Aorta (tissue), 5 donors: ENCODE measurements around the gene ACAP1. TPM values are rescaled to one million over a fixed set of nuclear protein-coding genes. Genes with fewer than 3 reads are reported as not detected.

Source experiments
- ATAC-seq: fragments of 200-7000 bp; cut with Tn5 transposase; one replicate; pipeline ENCODE4 v1.9.1; 2022; ENCODE audit warnings: moderate library complexity; ENCODE audit not compliant: low FRiP score
- DNase-seq, 2 donors: peaks; one replicate each; pipeline ENCODE4 v3.0.0-alpha.2; 2020
- H3K27ac ChIP-seq, 2 donors: one replicate each; pipeline ENCODE4 v1.5.1; 2013; ENCODE audit warnings: low read length in 2 of 2, mild to moderate bottlenecking in 2 of 2, moderate library complexity in 2 of 2, control low read depth in 1 of 2, inconsistent platforms in 1 of 2, low read depth in 1 of 2
- H3K27me3 ChIP-seq, 2 donors: one replicate each; pipeline ENCODE4 v1.6.1; 2013; ENCODE audit warnings: control low read depth in 1 of 2, low read length in 1 of 2, mild to moderate bottlenecking in 1 of 2, moderate library complexity in 1 of 2; ENCODE audit not compliant: insufficient read depth in 2 of 2, control insufficient read depth in 1 of 2
- H3K36me3 ChIP-seq, 2 donors: one replicate each; pipeline ENCODE4 v1.6.1; 2013; ENCODE audit warnings: control low read depth in 1 of 2, low read length in 1 of 2, mild to moderate bottlenecking in 1 of 2; ENCODE audit not compliant: insufficient read depth in 2 of 2, control insufficient read depth in 1 of 2
- H3K4me1 ChIP-seq, 2 donors: one replicate each; pipeline ENCODE4 v1.6.1; 2013; ENCODE audit warnings: low read length in 2 of 2, control low read depth in 1 of 2, mild to moderate bottlenecking in 1 of 2, moderate library complexity in 1 of 2; ENCODE audit not compliant: insufficient read depth in 2 of 2, control insufficient read depth in 1 of 2
- H3K4me3 ChIP-seq, 2 donors: one replicate each; pipeline ENCODE4 v1.5.1; 2013; ENCODE audit warnings: low read length in 2 of 2, control low read depth in 1 of 2, mild to moderate bottlenecking in 1 of 2
- H3K9me3 ChIP-seq: one replicate; pipeline ENCODE4 v1.6.1; 2013; ENCODE audit warnings: mild to moderate bottlenecking, low read length; ENCODE audit not compliant: control insufficient read depth
- WGBS, 2 donors: extraction: QIAGEN DNeasy Blood & Tissue Kit; methylation state at CpG; one replicate each; pipeline ENCODE4 v1.1.7; 2013; 5-methylcytosine and 5-hydroxymethylcytosine counted together
- intact Hi-C, 2 donors: fragments of 100-400 bp; cut with DNase I; formaldehyde crosslinking; loops; one replicate each; pipeline versions ENCODE4 v1.14.2 to v1.15.0; 2022
- polyA plus RNA-seq, 2 donors: library from polyadenylated mRNA; stranded (reverse); fragments of 200-250 nt; gene quantifications; one replicate each; pipeline ENCODE4 v1.2.3, GENCODE V29; 2013
- total RNA-seq, 2 donors: library from RNA; stranded (reverse); fragmentation: NEBNext Ultra II Directional; extraction: Animal tissue kit (Norgen Biotek cat#: 25700); gene quantifications; one replicate each; pipeline ENCODE4 v1.2.1, GENCODE V29; 2021
- donor health status: healthy with polysubstance abuse.
- donor health status: Bipolar disorder and iron deficiency.
- donor health status: DM: no; HTN: no; CAD: no.
- donor health status: DM: no; HTN: no; CAD: no.
- donor health status: DM: yes; HTN: yes; CAD: no.

ACAP1 gene
- total and polyA plus RNA-seq, 4 donors = 6.5 to 21.8 (median 14.7) TPM

DNA sequence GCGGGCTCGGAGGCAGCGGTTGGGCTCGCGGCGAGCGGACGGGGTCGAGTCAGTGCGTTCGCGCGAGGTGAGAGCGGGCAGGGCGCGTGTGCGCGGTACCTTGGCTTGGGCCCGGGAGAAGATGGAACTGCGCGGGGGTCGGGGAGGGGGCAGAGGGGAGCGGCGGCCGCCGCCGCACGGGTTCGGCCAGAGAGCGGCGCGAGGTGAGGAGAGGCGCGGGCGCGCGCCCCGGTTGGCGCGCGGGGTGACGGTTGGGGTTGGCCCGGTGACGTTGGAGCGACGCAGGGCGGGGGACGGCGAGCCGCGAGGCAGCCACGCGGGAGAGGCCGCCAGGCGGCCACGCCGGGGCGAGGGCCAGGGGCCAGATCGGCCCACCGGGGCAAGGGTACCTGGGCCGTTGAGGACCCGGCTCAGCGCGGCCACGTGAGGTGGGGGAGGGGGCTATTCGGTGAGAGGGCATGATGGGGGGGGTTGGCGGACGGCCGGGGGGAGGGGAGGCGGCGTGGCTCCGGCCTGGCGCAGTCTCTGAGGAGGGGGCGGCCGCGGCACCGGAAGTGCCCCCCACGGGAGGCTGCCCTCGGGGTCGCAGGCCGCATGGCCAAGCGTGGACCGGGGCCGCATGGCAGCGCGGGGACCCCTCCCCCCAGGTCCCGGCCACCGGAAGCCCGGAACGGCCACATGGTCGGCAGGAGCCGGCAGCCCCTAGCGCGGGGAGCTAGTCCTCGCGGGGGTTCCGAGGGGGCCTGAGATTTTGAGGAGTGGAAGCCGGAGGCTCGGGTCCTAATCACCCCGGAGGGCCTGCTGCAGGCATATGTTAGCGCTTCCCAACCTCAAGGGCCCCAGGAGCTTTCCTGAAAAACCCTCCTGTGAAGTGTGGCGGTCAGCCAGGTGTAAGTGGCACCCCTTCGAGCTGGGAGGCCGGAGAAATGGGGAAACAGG is 28.4 kb upstream of the ACAP1 start:
- Histone ChIP-seq H3K4me3 (peak overlapping the region; percentile 59 to 92), H3K4me1 (no peaks in the 10 kb centered on the region), H3K27me3 (no peaks in the 10 kb centered on the region), H3K36me3 (peaks cover 0 to 8% of the 10 kb centered on the region in 2 donors), H3K27ac (peak overlapping the region; percentile 71 to 74), H3K9me3 (no peaks in the 10 kb centered on the region)
- DNase-seq (peak in 1 of 2 donors; percentile 70), ATAC-seq (peak; percentile 1)
- intact Hi-C loops = no loop called here
- WGBS, 2 donors = 1% methylated on average over 64 to 104 of the region's 104 CpGs

DNA sequence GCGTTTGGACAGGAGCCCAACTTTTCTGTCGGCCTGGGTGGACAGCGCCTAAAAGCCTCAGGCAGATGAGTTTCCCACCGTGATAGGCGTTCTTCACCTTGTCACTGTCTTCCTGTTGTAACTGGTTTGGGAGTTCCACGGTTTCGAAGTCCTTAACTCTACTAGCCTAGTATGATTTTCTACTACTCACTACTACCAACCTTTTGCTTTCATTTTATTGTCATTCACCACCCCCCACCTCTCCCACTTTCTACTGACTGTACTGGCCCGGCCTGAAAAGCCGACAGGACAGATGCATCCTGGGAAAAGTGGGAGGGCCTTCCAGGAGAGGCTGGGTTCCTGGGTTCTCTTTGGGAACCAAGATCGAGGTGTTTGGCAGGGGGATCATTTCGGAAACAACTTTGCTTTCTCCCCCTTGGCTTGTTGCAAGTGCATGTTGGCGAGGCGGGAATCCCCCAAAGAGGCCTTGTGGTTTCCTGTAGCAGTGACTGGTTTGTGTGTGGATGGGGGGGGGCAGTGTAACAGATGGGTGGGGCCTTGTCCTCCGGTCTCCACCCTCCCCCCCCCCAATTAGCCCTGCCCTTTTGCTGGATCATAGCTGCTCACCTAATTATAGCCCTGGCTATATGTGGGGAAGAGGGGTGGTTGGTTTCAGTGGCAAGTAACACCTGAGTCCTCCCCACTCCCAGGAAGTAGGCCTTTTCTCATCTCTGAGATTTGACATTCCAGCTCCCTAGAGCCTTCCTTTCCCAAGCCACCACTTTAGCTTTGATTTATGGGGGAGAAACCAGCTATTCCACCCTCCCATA is 27.5 kb upstream of the ACAP1 start:
- peaks cover 0 to 8% of the 10 kb centered on the region in 2 donors for H3K36me3 ChIP-seq
- peak overlapping the region; percentile 59 to 92 for H3K4me3 ChIP-seq
- no peak for ATAC-seq
- DNase-seq = peak in 1 of 2 donors; percentile 82
- H3K27ac ChIP-seq = peak overlapping the region; percentile 71 to 74
- H3K4me1 ChIP-seq = no peaks in the 10 kb centered on the region
- H3K9me3 ChIP-seq = no peaks in the 10 kb centered on the region
- no peaks in the 10 kb centered on the region for H3K27me3 ChIP-seq
- 1 to 2% methylated on average over 13 to 14 of the region's 14 CpGs for WGBS, 2 donors
- intact Hi-C loops = no loop called here

DNA sequence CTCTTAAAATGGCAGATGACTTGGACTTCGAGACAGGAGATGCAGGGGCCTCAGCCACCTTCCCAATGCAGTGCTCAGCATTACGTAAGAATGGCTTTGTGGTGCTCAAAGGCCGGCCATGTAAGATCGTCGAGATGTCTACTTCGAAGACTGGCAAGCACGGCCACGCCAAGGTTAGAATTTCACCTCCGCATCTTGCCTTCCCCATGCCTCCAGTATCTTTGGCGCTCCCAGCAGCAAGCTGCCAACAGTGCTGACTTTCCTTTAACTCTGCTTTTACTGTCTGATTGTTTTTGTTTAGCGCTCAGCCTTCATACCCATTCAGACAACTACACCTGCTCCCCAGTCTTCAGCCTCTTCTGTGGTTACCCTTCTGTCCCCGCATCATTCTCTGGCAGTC is 26.7 kb upstream of the ACAP1 start:
- no peak for ATAC-seq
- intact Hi-C loops = no loop called here
- Histone ChIP-seq H3K9me3 (no peaks in the 10 kb centered on the region), H3K27ac (no peak overlapping the region), H3K36me3 (peaks cover 0 to 8% of the 10 kb centered on the region in 2 donors), H3K4me1 (no peaks in the 10 kb centered on the region), H3K27me3 (no peaks in the 10 kb centered on the region), H3K4me3 (no peak overlapping the region)
- 90 to 93% methylated on average over 12 of the region's 12 CpGs for WGBS, 2 donors
- no peak for DNase-seq

DNA sequence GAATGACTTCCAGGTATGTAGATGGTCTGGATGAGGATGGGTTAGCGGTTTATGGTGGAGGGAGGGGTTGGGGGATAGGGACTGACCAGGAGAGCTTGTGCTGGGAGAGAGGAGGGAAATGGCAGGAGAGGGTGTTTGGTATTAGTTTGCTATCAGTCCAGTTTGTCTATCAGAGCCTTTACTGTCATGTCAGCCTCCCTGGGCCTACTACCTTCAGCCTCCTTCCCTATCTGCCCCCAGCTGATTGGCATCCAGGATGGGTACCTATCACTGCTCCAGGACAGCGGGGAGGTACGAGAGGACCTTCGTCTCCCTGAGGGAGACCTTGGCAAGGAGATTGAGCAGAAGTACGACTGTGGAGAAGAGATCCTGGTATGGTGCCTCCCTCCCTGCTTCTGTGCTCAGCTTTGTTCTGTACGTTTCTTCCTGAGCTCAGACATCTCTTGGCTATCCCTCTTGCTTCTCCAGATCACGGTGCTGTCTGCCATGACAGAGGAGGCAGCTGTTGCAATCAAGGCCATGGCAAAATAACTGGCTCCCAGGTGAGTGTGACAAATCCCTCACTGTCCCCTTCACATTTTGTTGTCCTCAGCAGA is 25.1 kb upstream of the ACAP1 start:
- peaks cover 0 to 8% of the 10 kb centered on the region in 2 donors for H3K36me3 ChIP-seq
- H3K9me3 ChIP-seq = no peaks in the 10 kb centered on the region
- ATAC-seq = no peak
- H3K27me3 ChIP-seq = no peaks in the 10 kb centered on the region
- intact Hi-C loops = no loop called here
- no peak overlapping the region for H3K4me3 ChIP-seq
- H3K27ac ChIP-seq = no peak overlapping the region
- no peaks in the 10 kb centered on the region for H3K4me1 ChIP-seq
- WGBS, 2 donors = 75 to 80% methylated on average over 7 of the region's 7 CpGs
- no peak for DNase-seq

DNA sequence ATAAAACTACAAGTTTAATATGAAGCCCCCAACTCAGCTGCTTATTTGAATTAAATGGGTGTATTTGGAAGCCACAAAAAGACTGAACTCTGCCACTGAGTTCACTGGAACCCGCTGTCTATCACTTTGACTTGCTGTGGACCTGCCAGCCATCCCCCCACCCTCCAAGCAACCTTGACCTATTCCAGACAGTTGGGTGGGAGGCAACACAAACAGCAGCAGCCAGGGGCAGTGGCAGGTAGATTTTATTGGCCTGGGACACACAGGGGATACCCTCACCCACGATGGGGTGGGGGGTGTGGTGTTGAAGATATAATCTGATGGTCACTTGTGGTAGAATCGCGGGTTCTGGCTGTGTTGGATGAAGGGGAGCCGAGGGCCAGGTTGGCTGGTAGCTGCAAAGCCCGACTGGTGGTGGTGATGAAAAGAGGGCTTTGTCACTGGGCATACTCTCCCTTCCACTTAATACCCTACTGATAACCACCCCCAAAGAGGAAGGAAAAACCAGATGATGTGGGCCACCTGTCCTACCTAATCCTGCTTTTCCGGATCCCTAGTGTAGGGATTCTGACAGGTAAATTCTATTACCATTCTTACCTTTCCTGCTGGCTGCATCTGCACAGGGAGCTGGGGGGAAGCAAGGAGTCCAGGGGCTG is 23.8 kb upstream of the ACAP1 start:
- ATAC-seq = no peak
- H3K36me3 ChIP-seq = peaks cover 0 to 8% of the 10 kb centered on the region in 2 donors
- no peaks in the 10 kb centered on the region for H3K4me1 ChIP-seq
- H3K27ac ChIP-seq = no peak overlapping the region
- no peaks in the 10 kb centered on the region for H3K27me3 ChIP-seq
- 80 to 85% methylated on average over 7 of the region's 7 CpGs for WGBS, 2 donors
- H3K9me3 ChIP-seq = no peaks in the 10 kb centered on the region
- no peak overlapping the region for H3K4me3 ChIP-seq
- intact Hi-C loops = no loop called here
- no peak for DNase-seq

DNA sequence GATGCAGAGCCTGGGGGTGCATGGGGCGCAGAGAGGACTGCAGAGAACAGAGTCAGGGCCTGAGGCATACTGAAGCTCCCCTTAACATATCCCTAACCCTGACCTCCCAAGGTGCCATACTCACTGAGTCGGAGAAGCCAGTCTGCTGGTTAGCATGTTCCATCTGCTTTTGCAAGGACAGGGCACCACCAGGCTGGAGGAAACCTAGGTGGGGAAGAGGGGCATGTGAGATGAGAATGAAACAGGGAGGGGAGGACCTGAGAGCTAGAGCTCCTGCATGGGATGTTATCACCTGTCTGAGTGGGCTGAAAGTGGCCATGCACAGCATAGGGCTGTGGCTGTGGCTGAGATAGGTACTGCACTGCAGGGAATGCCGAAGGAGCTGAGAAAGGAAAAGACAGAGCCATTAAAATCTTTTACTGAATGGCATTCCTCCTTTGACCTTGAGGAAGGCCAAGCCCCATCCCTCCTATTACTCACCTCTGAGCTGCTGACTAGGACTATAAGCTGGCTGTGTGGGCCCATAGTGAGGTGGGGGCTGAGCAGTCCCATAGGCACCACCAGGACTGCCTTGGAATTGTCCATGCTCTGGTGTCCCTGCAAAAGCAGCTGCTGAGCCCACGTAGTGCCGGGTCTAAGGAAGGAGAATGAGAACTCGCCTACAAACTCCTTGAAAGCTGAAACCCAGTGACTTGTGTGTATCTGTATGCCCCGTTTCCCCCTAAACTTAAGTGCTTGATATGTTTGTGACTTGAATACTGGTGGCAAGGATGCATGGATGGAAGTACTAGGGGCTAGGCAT is 23.0 kb upstream of the ACAP1 start:
- WGBS, 2 donors = 87 to 89% methylated on average over 7 of the region's 7 CpGs
- peaks cover 0 to 8% of the 10 kb centered on the region in 2 donors for H3K36me3 ChIP-seq
- ATAC-seq = no peak
- no peaks in the 10 kb centered on the region for H3K27me3 ChIP-seq
- no peaks in the 10 kb centered on the region for H3K9me3 ChIP-seq
- no peaks in the 10 kb centered on the region for H3K4me1 ChIP-seq
- no peak overlapping the region for H3K4me3 ChIP-seq
- H3K27ac ChIP-seq = no peak overlapping the region
- no peak for DNase-seq
- intact Hi-C loops = no loop called here

DNA sequence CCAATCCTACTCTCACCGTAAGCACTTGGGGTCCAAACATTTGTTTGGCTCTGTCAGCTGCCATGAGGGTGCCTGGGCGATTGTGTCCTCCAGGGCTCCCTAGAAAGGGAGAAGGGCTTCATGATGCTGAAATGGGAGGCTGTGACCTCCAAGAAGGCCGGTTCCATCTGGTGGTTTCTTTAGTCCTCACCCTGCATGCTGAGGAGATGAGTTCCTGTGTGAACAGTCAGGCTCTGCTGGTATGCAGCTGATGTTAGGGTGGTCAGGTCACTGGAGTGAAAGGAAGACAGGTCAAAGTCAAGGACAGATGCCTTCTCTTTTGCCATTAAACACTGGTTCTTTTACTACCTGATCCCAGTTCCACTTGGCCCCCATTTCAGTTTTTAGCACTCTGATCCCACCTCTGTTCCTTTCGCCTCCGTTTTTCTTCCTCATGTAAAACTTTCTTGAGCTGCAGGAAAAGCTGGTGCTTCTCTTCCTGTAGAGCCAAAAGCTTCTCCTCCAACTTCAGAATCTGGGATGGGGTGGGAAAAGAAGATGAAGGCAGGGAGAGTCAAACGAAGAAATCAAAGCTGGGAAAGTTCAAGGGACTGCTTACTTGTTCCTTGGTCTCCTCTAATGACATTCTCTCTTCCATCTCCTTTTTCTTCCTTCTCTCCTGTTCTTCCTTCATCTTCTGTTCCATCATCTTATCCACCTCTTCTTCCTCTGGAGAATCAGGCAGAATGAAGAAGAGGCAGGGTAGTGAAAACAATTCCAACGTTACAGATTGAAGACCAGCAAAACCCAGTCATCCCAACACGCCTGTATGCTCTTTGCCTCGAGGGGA is 22.2 kb upstream of the ACAP1 start:
- Histone ChIP-seq H3K36me3 (peaks cover 0 to 8% of the 10 kb centered on the region in 2 donors), H3K27me3 (no peaks in the 10 kb centered on the region), H3K4me3 (peak overlapping the region; percentile 70 to 76), H3K9me3 (no peaks in the 10 kb centered on the region), H3K4me1 (no peaks in the 10 kb centered on the region), H3K27ac (peak overlapping the region in 1 of 2 donors; percentile 79)
- no peak for DNase-seq
- 47% methylated on average over 9 of the region's 9 CpGs for WGBS, 2 donors
- intact Hi-C loops = no loop called here
- no peak for ATAC-seq
